ENCODE results near the gene TDO2.

The TDO2 gene

DNA sequence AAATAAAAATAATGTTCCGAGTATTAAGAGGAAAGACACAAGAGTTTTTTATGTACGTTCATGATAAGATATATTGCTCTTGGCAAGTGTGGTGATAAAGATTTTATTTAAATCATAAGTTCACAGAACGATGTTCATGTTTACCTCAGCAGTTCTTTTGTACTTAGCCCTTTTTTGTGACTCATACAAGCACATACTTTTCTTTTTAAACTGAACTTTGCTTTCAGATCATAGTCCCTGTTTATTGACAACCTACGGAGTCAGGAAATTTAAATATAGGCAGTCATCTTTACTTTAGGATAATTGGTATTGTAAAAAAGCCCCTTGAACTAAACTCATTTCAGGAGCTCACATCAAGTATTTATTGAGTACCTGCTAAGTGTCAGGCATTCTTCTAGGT is 51.4 kb downstream of the TDO2 start:
- DNase-seq: no peak

DNA sequence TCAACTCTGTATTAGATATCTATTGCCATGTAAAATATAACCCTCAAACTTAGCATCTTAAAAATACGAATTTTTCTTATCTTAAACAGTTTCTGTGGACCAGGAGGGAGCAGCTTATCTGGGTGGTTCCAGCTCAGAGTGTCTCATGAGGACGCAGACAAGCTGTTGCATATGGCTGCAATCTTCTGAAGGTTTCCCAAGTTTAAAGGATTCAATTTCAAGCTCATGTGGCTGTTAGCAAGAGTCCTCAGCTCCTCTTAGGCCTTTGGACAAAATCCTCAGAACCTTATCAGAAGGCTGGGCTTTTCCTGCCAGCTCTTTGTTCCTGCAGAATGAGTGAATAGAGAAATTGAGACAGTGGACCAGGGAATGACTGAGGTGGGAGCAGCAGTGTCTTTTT is 53.0 kb downstream of the TDO2 start:
- DNase-seq: no peak

DNA sequence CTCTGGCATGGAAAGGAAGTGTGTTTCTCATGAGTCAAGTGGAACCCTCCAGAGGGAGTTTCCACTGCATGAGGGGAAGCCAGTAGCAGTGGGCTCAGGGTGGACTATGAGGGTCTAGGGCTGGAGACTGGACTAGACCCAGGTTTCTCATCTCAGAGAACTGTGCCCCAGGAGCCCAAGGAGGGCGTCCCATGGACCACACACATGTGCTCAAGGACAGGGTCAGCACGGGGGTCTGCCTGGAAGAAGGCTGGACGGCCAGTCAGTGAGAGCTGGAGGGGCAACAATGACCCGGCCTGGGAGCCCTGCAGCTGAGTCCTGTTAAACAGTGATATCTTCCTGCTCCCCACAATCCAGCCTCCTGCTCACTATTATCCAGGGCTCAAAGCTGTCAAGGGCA is 55.9 kb downstream of the TDO2 start:
- no peak for DNase-seq

GRCh38 chr4:155960522-155960921 is 57.0 kb downstream of the TDO2 start:
- no peak for DNase-seq

DNA sequence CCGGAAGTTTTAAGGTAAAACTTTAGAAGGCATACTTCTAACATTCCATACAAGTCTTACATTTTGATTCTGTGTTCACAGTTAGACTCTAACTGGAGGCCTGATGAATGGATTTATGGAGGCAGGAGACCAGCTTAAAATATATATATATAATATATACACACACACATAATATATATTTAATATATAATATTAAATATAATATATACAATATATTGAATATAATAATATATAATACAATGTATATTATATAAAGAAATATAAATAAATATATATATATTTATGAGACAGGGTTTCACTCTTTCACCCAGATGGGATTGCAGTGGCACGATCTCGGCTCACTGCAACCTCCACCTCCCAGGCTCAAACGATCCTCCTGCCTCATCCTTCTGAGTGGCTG is 58.1 kb downstream of the TDO2 start:
- no peak for DNase-seq

DNA sequence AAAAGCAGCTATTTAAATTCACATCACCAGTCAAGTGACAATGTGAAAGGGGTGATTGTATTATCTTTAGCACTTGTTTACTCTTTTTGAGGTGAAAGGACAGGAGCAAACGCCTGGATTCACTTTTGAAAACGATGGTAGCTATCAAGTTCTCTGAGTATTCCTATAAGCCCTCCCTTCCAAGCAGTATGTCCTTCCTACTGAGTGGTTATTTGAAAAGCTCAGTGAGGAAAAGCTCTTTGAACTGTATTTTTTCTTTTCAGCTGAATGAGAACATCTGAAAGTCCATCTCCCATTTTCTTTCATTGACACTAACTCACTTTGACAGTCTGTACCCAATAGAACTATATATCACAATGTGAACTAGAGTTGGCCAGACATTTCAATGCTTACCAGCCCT is 59.3 kb downstream of the TDO2 start:
- DNase-seq: no peak

GRCh38 chr4:155964016-155964891 is 60.8 kb downstream of the TDO2 start:
- no peak for DNase-seq

DNA sequence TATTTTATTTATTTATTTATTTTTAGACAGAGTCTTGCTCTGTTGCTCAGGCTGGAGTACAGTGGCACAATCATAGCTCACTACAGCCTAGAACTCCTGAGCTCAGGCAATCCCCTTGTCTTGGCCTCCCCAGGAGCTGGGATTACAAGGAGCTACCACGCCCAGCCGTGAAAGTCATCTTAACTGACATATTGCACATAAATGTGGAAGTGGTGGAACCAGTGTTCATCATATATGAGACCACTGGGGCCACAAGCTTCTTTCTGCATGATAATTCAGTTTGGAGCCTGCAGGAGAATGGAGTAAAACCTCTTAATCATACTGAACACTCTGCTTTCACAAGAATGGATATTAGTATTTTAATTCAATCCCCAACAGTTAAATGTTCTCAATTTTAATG is 62.7 kb downstream of the TDO2 start:
- DNase-seq: no peak

DNA sequence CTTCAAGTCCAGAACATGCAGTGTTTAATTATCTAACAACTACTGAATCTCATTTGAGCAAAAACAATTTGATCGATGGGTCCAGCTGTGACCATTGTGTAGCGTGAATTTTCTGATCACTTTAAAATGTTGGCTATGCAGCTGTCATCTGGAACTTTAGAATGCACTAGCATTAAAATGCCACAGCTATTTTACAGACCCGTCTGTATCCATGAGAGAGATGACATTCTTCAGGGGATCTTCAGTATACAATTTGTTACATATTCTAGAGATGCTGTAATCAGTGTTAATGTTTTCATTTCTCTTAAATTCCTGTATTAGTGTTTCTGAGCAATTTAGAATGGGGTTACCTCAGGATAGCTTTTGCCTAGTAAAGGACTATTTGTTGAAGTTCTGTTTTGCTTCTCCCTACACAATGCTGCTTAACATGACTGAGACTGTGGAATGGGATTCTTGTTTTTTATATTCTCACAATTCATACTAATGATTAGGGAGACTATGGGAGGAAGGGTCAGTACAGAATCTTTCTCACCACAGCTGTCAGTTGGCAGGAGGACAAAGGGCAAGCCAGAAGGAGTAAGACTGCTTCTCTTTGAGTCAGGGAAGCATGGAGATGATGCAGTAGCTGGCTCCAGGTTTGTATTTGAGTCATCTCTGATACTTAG is 63.4 kb downstream of the TDO2 start:
- DNase-seq: no peak
